ENCODE data around the gene SULT1A4. TPM values are rescaled to one million over a fixed set of nuclear protein-coding genes. Genes with fewer than 3 reads are reported as not detected.
"Not testable (repeated sequence)": the region's sequence is repeated elsewhere in the genome, so short reads cannot be mapped to it uniquely, and the experiment has no call there.

Gene SULT1A4
- polyA plus RNA-seq (ENCODE audit: insufficient read length in 4 of 4) = 10 to 100 TPM; 18.3 to 21.7 (median 19.8) TPM

DNA sequence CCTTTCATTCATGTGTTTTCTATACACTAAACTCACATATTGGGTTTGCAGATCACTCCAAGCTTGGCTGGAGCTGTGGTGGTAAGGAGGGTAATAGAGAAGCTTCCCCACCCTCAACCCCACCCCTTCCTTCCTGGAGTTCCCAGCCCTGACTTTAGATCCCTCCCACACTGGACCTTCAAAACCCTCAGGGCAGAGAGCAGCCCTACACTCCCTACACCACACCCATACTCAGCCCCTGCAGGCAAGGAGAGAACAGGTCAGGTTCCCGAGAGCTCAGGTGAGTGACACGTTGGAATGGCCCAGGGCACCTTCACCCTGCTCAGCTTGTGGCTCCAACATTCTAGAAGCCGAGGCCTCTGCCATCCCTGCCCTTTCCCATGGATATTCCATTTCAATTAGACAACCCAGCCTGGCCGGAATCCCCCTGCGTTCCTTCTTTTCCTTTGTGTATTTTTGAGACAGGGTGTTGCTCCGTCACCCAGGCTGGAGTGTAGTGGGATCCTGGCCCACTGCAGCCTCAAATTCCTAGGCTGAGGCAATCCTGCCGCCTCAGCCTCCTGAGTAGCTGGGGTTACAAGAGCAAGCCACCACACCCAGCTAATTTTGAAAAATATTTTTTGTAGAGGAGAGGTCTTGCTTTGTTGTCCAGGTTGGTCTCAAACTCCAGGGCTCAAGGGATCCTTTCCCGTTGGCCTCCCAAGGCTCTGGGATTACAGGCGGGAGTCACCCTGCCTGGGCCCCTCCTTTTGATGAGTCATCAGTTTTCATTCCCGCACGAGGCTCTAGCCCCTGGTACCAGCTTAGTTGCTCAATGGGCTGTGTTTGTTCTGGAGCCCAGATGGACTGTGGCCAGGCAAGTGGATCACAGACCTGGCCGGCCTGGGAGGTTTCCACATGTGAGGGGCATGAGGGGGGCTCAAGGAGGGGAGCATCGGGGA, at the start of gene SULT1A4:
TSS of gene SULT1A4 (plus strand) at position 208 of the 941 bp plus-strand sequence. CDS start 1,473 bp downstream, outside the sequence.
- DNase-seq (ENCODE audit: low read depth in 4 of 4, low spot score in 2 of 4) = not testable (repeated sequence)

DNA sequence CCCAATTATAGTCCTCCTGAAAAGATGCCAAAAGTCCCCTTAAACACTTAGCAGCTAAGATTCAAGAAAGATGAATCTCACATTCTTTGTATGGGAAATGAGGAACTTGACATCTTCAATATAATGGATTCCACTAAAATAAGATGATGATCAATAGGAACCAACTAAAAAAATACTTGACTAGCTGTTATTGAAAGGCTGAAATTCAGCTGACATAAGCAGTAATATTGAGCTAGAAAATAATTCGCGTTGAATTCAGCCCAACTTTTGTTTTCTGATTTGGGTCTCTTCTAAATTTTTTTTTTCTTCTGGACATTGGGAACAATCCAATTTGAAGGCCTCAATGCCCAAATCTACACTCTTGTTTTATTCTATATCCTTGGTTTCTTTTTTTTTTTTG, 36.1 kb upstream of the SULT1A4 start:
- DNase-seq (ENCODE audit: low read depth in 4 of 4, low spot score in 2 of 4) = not testable (repeated sequence)

DNA sequence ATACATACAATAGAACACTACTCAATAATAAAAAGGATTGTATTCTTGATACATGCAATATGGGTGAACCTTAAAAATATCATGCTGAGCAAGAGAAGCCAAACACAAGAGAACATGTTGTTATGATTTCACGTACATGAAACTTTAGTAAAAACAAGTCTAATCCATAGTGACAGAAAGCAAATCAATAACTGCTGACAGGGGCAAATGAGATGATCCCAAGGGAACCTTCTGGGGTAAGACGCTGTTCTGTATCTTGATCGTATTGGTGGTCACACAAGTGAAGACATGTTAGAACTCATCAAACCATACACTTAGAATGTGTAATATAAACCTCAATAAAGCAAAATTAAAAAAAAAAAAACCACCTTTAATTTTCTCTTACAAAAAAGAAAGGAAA, 34.3 kb upstream of the SULT1A4 start:
- not testable (repeated sequence) for DNase-seq (ENCODE audit: low read depth in 4 of 4, low spot score in 2 of 4)

DNA sequence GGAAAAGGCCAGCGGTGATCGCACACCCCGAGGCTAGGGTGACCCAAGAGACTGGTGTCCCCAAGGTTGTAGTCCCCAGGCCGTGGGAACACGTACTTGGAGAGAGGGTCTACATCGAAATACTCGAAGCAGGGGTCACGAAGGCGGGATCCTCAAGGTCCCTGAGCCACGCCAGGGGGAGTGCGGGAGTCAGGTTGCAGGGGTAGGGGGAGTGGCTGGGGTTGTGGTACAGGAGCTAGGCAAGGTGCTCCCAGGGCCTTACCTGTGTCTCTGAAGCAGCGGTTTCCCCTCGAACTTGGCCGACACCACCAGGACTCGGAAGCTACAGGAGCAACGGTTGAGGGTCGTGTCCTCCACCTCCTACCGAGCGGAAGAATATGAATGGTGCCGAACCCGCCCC, 6.0 kb upstream of the SULT1A4 start:
- DNase-seq (ENCODE audit: low read depth in 4 of 4, low spot score in 2 of 4) = not testable (repeated sequence)

DNA sequence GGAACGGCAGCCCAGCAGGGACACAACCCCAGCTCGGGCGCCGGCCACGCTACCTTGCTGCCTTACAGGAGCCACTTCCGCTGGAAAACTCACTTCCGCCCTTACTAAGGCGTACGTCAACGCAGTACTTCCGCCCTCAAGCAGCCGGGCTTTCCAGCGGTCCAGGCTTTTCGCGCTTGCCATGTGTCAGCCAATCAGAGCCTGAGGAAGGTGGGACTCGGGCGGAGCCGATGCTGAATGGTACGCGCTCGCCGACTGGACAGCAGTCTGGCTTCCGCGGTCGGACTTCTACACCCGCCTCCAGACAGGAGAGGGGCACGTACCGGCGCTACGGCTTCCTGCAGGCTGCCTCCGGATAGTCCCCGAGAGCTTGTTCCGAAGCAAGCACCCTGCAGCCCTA, 5.4 kb upstream of the SULT1A4 start, which contains the start of the genes BOLA2 and SLX1B:
TSS of gene BOLA2 (minus strand) at position 83 of the 400 bp plus-strand sequence. CDS start 98 bp downstream, outside the sequence.
TSS of gene SLX1B (plus strand) at position 265 of the 400 bp plus-strand sequence.
- not testable (repeated sequence) for DNase-seq (ENCODE audit: low read depth in 4 of 4, low spot score in 2 of 4)

DNA sequence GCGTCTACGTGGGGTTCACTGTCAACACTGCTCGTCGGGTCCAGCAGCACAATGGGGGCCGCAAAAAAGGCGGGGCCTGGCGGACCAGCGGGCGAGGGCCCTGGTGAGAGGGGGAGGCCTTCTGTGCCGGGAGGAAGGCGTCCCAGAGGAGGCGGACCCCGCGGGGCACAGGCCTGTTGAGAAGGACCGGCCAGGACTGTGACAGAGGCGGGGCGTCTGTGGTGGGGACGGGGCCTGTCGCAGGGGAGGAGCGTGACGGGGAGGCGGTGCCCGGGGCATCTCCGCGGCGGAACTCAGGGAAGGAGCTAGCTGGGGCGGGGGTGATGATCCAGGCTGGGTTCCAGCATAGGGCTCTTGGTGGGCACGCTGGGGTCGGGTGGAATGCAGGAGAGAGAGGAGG, 4.9 kb upstream of the SULT1A4 start:
- not testable (repeated sequence) for DNase-seq (ENCODE audit: low read depth in 4 of 4, low spot score in 2 of 4)

DNA sequence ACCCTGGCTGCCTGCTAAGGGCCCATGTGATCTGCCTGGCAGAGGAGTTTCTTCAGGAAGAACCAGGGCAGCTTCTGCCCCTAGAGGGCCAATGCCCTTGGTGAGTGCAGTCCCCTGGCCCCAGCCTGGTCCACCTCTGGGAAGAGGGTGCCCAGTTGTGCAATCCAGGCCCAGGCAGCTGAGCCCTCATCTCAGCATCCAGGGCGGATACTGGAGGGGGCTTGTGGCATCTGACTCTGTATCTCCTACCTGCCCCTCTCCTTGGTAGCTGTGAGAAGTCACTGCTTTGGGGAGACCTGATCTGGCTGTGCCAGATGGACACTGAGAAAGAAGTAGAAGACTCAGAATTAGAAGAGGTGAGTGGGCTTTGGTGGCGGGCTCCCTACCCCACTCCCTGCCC, 2.1 kb upstream of the SULT1A4 start:
- DNase-seq (ENCODE audit: low read depth in 4 of 4, low spot score in 2 of 4) = not testable (repeated sequence)

DNA sequence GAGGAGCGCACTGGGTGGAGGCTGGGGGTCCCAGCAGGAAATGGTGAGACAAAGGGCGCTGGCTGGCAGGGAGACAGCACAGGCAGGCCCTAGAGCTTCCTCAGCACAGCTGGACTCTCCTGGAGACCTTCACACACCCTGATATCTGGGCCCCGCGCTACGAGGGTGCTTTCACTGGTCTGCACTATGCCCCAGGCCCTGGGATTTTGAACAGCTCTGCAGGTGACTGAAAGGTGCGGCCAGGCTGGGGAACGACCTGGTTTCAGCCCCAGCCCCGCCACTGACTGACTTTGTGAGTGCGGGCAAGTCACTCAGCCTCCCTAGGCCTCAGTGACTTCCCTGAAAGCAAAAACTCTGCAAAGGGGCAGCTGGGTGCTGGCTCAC, 926 bp downstream of the SULT1A4 start:
- DNase-seq (ENCODE audit: low read depth in 4 of 4, low spot score in 2 of 4) = not testable (repeated sequence)

DNA sequence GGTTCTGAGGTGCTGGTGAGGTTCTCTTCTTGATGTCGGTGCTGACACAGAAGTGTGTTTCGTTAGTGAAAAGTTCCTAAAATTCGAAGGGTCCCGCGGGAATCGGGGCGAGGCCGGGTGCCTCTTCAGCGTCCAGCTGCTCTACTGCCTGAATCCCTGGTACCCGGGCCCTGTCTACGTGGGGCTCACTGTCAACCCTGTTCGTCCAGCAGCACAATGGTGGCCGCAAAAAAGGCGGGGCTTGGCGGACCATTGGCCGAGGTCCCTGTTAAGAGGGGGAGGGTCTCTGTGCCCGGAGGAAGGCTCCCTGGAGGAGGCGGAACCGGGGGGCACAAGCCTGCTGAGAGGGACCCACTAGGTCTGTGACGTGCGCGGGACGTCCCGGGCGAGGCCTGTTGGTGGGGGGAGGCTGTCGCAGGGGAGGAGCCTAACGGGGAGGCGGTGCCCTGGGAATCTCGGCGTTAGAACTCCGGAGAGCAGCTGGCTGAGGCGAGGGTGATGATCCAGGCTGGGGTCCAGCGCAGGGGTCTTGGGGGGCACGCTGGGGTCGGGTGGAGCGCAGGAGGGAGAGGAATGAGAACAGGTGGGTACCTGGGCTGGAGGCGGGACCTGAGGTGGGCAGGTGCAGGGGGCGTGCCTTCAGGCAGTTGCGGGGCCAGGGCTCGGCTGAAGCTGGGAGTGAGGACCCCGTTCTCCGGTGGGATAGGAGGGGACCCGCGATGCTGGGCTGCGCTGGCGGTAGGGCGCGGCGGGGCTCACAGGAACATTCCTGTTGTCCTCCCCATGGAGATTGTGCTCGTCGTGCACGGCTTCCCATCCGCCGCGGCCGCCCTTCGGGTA, 6.5 kb downstream of the SULT1A4 start:
- not testable (repeated sequence) for DNase-seq (ENCODE audit: low read depth in 4 of 4, low spot score in 2 of 4)

DNA sequence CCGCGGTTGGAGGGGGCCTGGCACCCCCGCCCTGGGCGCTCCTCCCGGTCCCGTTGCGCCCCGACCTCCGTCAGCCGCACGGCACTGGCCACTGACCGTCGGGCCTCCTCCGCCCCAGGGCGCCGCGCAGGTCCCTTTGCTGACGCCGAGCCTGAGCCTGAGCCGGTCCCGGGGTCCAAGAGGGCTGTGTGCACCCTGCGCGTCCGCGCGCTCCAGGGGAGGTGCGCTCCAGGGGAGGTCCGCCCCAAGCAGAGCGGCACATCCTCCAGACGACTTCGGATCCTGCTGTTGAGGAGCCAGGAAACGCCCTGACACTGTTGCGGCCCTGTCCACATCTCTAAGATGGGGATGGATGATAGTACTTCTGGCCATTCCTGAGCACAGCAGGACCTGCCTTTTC, 7.2 kb downstream of the SULT1A4 start:
- DNase-seq (ENCODE audit: low read depth in 4 of 4, low spot score in 2 of 4) = not testable (repeated sequence)

DNA sequence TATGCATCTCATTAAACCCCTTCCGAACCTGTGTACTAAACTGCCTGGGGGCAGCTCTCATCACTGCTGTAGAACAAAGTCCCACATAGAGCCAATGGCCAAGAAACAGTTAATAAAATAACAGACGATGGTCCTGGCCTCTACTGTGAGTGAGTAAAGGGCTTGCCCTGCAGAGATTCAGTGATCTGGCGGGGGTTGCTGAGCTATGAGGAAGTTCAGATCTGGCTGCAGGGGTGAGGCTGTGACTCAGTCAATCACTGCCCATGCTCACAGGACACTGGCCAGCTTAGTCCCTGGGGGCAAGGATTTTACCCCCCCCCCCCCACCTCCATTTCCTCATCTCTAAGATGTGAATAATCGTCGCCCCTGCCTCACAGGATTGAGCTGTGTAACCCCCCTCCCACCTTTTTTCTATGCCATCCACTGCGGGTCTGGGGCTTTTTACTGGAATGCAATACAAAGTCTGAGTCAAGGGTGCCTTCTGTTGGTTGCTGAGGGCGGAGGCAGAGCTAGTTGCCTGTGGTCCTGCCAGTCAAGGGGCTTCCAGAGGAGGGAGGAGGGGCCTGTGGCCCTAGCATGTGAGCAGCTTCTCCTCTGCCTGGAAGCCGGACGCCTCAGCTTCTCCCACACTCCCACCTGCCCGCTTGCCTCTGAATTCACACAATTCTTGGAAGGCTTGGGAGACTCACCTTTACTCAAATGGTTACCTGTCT, 8.1 kb downstream of the SULT1A4 start:
- not testable (repeated sequence) for DNase-seq (ENCODE audit: low read depth in 4 of 4, low spot score in 2 of 4)

DNA sequence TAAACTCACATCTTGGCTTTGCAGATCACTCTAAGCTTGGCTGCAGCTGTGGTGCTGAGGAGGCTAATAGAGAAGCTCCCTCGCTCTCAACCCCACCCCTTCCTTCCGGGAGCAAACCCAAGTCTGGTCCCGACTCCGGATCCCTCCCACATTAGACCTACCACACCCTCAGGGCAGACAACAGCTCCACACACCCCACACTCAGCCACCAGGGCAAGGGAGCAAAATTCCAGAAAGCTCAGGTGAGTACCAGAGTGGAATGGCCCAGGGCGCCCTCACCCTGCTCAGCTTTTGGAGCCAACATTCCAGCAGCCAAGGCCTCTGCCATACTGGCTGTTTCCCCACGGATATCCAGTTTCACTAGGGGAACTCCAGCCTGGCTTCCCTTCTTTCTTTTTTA, 9.9 kb downstream of the SULT1A4 start:
- DNase-seq (ENCODE audit: low read depth in 4 of 4, low spot score in 2 of 4) = not testable (repeated sequence)

DNA sequence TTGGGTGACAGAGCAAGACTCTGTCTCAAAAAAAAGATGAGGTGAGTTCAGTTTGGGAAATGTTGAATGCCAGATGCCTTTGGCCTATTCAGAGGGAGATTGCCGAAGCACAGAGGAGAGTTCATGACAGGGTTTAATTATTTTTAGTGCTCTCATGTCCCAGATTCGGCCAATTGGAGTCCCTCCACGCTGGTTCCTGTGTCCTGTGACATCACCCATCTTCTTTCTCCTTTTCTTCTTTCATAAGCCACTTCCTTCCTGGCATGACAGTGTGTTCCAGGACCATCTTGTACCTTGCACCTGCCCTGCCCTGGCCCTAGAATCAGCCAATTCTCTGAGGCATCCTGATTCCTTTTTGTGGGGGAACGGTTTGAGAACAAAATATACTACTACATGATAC, 12.4 kb downstream of the SULT1A4 start:
- DNase-seq (ENCODE audit: low read depth in 4 of 4, low spot score in 2 of 4) = not testable (repeated sequence)

DNA sequence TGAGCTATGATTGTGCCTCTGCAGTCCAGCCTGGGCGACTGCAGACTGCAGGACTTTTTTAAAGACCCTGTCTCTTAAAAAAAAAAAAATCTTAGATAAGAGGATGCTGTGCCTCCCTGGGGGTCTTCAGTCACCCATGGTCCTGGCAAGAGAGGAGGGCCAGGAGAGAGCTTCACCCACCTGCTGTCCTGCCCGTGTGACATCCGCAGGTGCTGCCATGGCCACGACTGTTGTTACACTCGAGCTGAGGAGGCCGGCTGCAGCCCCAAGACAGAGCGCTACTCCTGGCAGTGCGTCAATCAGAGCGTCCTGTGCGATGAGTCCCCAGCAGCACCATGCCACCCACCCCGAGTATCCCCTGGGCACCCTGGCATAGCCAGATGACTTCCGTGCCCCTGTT, 22.6 kb downstream of the SULT1A4 start:
- not testable (repeated sequence) for DNase-seq (ENCODE audit: low read depth in 4 of 4, low spot score in 2 of 4)

DNA sequence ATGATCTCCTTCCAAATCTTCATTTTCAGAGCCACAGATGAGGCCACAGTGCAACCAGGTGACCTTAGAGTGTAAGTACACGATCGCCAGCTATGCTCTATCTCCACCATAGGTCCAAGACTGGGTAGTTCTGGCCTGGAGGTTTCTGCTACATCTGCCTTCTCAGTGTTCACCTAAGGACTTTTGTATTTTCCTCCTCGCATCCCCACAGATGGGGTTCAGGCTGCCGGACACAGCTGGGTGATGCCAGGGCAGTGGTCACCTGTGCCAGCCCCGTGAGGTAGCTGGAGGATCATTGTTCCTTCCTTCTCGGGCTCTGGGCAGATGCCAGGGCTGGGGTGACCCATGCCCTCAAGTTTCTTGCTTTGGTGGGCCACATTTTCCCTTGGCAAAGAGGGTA, 46.6 kb downstream of the SULT1A4 start, which contains the start of gene NPIPB12:
TSS of gene NPIPB12 (minus strand) at position 101 of the 400 bp plus-strand sequence.
- DNase-seq (ENCODE audit: low read depth in 4 of 4, low spot score in 2 of 4) = not testable (repeated sequence)

Other genes with a start within 250 kb of the SULT1A4 start
- gene NPIPB11, start 53.2 kb upstream of the SULT1A4 start, polyA plus RNA-seq (ENCODE audit: insufficient read length in 4 of 4) = 1 to 10 TPM in 2 of 4 donors, under 1 TPM in 2; 0.49 to 5.4 (median 2.3) TPM
- 1 to 10 TPM; 6.0 to 8.6 (median 7.4) TPM for gene BOLA2, start 5.6 kb upstream of the SULT1A4 start, polyA plus RNA-seq (ENCODE audit: insufficient read length in 4 of 4)
- 10 to 100 TPM in 3 of 4 donors, 1 to 10 TPM in 1; 8.9 to 14.3 (median 12.3) TPM for gene SLX1B, start 5.4 kb upstream of the SULT1A4 start, polyA plus RNA-seq (ENCODE audit: insufficient read length in 4 of 4)
- gene NPIPB12, start 46.5 kb downstream of the SULT1A4 start, polyA plus RNA-seq (ENCODE audit: insufficient read length in 4 of 4) = 100 to 1,000 TPM in 1 of 4 donors, 10 to 100 TPM in 3; 12.9 to 104 (median 47.1) TPM
- 1 to 10 TPM; 2.1 to 2.5 (median 2.3) TPM for gene SPN, start 203.3 kb downstream of the SULT1A4 start, polyA plus RNA-seq (ENCODE audit: insufficient read length in 4 of 4)
- 100 to 1,000 TPM; 126 to 187 (median 178) TPM for gene QPRT, start 219.3 kb downstream of the SULT1A4 start, polyA plus RNA-seq (ENCODE audit: insufficient read length in 4 of 4)